C4-2B (cell line): Measurements from ENCODE around the gene TMEM179.

Source experiments
- ZFX ChIP-seq: fragments of 450-650 bp; IDR thresholded peaks from 2 replicates; pipeline ENCODE4 v1.6.1; 2017
- TF ChIP-seq, protein P1 (sequence below): fragments of 450-650 bp; conservative IDR thresholded peaks from 2 replicates; pipeline ENCODE4 v1.5.1; 2017; ENCODE audit warnings: mild to moderate bottlenecking

DNA sequence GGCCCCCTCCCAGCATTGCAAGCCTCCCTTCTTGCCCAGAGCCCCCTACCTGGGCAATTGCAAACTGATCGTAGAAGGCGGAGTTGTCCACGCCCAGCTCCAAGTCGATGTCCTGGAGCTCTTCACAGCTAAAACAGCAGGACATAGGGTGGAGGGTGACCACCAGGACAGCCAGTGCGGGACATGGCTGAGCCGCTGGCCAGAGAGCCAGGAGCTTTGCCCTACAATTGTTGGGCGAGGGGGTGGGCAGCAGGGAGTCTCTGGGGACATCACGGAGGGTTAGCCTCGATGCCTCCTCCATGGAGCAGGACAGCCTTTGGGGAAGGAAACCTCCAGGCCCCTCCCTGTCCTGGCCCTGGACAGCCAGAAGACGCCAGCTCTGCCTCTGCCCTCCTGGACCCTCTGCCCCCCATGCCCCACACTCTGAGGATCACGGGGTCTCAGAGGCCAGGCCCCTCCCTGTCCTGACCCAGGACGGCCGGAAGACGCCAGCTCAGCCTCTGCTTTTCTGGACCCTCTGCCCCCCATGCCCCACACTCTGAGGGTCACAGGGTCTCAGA lies 9.4 kb downstream of the TMEM179 start:
- TF ChIP-seq, protein P1, sequence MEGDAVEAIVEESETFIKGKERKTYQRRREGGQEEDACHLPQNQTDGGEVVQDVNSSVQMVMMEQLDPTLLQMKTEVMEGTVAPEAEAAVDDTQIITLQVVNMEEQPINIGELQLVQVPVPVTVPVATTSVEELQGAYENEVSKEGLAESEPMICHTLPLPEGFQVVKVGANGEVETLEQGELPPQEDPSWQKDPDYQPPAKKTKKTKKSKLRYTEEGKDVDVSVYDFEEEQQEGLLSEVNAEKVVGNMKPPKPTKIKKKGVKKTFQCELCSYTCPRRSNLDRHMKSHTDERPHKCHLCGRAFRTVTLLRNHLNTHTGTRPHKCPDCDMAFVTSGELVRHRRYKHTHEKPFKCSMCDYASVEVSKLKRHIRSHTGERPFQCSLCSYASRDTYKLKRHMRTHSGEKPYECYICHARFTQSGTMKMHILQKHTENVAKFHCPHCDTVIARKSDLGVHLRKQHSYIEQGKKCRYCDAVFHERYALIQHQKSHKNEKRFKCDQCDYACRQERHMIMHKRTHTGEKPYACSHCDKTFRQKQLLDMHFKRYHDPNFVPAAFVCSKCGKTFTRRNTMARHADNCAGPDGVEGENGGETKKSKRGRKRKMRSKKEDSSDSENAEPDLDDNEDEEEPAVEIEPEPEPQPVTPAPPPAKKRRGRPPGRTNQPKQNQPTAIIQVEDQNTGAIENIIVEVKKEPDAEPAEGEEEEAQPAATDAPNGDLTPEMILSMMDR, result no peak
- TF ChIP-seq ZFX, result no peak
